ENCODE data around the gene PADI1.

Gene PADI1

GRCh38 chr1:17173217-17173616 lies 31.7 kb upstream of the PADI1 start:
- POLR2A ChIA-PET: no interaction called here
- Histone ChIP-seq H3K36me3 (ENCODE audit: control insufficient read depth in 2 of 2, insufficient read depth in 1 of 2, low read length in 2 of 2) (no peaks in the 10 kb centered on the region), H3K9me3 (ENCODE audit: control insufficient read depth, insufficient read depth, low read depth, low read length) (no peaks in the 10 kb centered on the region; the same call in 1 of the 2 replicates)

DNA sequence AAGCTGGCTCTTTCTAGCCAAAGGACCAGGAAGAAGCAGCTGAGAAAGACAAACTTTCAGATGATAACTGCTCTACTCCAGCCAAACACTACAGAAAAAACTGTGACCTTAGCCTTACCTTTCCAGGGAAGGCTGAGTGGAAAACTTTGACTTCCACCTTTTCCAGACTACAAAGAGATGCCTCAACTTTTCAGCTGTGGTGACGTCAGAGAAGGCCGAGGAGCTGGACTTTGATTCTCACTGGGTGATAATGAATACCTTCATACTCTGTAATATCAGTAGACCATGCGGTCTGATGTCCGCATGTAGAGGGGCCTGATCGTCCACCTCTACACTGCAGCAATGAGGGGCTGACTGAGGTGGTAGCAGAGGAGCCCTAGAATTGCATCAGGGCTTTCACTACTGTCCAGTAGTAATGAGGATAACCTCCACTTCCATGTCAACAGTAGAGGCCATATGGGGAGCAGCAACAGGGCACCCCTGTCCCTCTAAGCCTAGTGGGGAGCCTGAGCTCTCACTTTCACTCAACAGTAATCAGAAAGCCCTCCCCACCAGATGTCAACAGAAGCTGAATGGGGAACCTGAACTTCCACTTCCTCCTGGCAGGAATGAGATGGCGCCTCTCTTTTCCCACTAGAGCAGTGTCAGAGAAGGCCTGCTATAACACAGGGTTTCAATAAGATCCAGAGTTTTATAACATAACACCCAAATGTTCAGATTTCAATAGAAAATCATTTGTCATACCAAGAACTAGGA lies 28.4 kb upstream of the PADI1 start:
- CTCF ChIA-PET: no interaction called here
- Histone ChIP-seq H3K36me3 (ENCODE audit: control insufficient read depth in 2 of 2, insufficient read depth in 1 of 2, low read length in 2 of 2) (no peaks in the 10 kb centered on the region), H3K4me3 (ENCODE audit: low read depth, low read length) (no peak overlapping the region), H3K27ac (ENCODE audit: extremely low read depth, low read depth, low read length) (no peak overlapping the region), H3K4me1 (ENCODE audit: control insufficient read depth, insufficient read depth, low read length) (no peaks in the 10 kb centered on the region), H3K9me3 (ENCODE audit: control insufficient read depth, insufficient read depth, low read depth, low read length) (no peaks in the 10 kb centered on the region; the same call in 1 of the 2 replicates)
- TF ChIP-seq OVOL3 (tag by site-specific recombination; IDR thresholded peaks at IDR 0.05) (no peak), ZNF274 (IDR thresholded peaks at IDR 0.05; ENCODE audit: low read length) (no peak), ZNF274 (tag by site-specific recombination; IDR thresholded peaks at IDR 0.05; ENCODE audit: borderline replicate concordance) (no peak), ZNF449 (tag by site-specific recombination; IDR thresholded peaks at IDR 0.05) (no peak), ZNF513 (tag by site-specific recombination; IDR thresholded peaks at IDR 0.05) (no peak), ZNF391 (tag by site-specific recombination; IDR thresholded peaks at IDR 0.05; ENCODE audit: borderline replicate concordance, low read depth) (no peak)
- TF ChIP-seq, protein P1, sequence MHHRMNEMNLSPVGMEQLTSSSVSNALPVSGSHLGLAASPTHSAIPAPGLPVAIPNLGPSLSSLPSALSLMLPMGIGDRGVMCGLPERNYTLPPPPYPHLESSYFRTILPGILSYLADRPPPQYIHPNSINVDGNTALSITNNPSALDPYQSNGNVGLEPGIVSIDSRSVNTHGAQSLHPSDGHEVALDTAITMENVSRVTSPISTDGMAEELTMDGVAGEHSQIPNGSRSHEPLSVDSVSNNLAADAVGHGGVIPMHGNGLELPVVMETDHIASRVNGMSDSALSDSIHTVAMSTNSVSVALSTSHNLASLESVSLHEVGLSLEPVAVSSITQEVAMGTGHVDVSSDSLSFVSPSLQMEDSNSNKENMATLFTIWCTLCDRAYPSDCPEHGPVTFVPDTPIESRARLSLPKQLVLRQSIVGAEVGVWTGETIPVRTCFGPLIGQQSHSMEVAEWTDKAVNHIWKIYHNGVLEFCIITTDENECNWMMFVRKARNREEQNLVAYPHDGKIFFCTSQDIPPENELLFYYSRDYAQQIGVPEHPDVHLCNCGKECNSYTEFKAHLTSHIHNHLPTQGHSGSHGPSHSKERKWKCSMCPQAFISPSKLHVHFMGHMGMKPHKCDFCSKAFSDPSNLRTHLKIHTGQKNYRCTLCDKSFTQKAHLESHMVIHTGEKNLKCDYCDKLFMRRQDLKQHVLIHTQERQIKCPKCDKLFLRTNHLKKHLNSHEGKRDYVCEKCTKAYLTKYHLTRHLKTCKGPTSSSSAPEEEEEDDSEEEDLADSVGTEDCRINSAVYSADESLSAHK (tag by site-specific recombination; IDR thresholded peaks at IDR 0.05): no peak
- POLR2A ChIA-PET: no interaction called here

More at GRCh38 chr1:17173217-17173616, 31.7 kb upstream of the PADI1 start:
- no peaks in the 10 kb centered on the region for H3K4me1 ChIP-seq (ENCODE audit: control insufficient read depth, insufficient read depth, low read length)
- CTCF ChIA-PET: no interaction called here
- no peak overlapping the region for H3K4me3 ChIP-seq (ENCODE audit: low read depth, low read length)
- no peak overlapping the region for H3K27ac ChIP-seq (ENCODE audit: extremely low read depth, low read depth, low read length)
- TF ChIP-seq ZNF174 (tag by site-specific recombination; IDR thresholded peaks at IDR 0.05) (no peak), HOXA7 (CRISPR knock-in tag; IDR thresholded peaks at IDR 0.05; ENCODE audit: borderline replicate concordance) (no peak), ZBTB8A (tag by site-specific recombination; IDR thresholded peaks at IDR 0.05) (no peak), ZBTB20 (tag by site-specific recombination; IDR thresholded peaks at IDR 0.05) (no peak), ZNF768 (tag by site-specific recombination; IDR thresholded peaks at IDR 0.05) (no peak), ZNF776 (tag by site-specific recombination; IDR thresholded peaks at IDR 0.05; ENCODE audit: borderline replicate concordance) (no peak)
- TF ChIP-seq, protein P1 (tag by site-specific recombination; IDR thresholded peaks at IDR 0.05): no peak

Data from HEK293 (cell line).